ENCODE measurements around the gene NTM.

The NTM gene

DNA sequence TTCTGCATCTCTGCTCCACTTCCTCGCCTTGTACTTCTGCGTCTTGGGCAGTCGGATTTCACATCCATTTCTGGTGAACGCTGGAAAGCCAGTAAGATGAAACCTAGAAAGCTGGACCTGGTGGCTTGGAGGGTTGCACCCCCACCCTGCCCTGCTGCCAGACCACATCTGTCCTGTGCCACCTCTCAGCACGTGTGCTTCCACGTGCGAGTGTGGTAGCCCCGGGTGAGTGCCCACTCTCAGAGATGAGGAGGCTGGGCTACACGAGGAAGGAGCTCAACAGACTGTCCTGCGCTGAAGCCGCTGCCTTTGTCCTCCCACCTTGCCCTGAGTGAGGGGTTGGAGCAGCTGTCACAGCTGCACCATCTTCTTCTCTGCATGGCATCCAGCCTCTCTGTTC lies 77.5 kb downstream of the NTM start:
- H3K9ac ChIP-seq (ENCODE audit: low read length in 2 of 2), result no peak overlapping the region
- H3K27me3 ChIP-seq (ENCODE audit: control insufficient read depth in 1 of 2, insufficient read depth in 2 of 2, low read length in 2 of 2), result peaks cover 0 to 3% of the 10 kb centered on the region in 2 donors
- H3K4me3 ChIP-seq (ENCODE audit: low read length in 2 of 2), result no peak overlapping the region
- no peaks in the 10 kb centered on the region for H3K36me3 ChIP-seq (ENCODE audit: control insufficient read depth in 2 of 2, insufficient read depth in 2 of 2, low read length in 2 of 2)
- H3K4me1 ChIP-seq (ENCODE audit: control insufficient read depth, insufficient read depth, low read length), result no peaks in the 10 kb centered on the region
- no peaks in the 10 kb centered on the region for H3K9me3 ChIP-seq (ENCODE audit: control insufficient read depth in 2 of 2, low read length in 2 of 2)
- no peak overlapping the region for H3K27ac ChIP-seq (ENCODE audit: low read length)

DNA sequence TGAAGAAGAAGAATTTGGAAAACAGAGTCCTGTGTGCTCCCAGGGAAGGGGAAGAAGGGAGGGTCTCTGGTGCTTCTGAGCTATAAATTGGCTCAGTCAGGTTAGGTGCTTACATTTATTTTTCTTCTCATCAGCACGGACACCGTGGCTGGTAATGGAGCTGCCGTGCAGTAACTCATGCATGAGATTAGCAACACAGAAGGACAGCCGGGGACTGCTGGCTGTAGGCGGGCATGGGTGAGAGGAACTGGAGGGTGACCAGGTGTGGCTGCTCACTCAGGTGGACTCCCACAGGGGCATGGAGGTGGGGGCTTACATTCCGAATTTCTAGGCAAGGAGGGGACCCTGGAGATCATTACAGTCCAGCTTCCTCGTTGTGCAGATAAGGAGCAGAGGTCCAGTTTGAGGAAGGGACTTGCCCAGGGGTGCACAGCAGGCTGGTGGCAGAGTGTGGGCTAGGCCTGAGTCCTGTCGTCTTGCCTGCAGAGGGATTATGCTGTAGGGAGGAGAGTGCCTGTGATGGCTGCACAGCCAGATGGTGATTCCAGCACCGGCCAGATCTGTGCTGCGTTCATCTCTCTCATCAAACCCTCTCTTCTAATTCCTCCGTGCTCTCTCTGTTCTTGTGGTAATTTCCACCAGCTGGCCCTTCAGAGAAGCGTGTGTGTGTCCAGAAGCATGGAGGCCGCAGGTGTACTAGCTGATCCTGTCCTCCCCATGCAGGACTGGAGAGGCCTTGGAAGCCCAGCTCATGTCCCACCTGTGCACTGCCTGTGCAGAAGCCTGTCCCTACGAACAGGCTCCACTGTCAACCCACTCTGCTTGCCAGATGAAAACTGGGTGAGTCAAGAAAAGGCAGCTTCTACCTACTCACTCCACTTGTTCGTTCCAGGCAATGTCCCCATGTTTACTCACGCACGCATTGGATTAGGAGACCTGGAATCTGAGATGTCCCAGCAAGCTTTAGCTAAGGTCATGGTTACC lies 78.9 kb downstream of the NTM start:
- Histone ChIP-seq H3K9me3 (ENCODE audit: control insufficient read depth in 2 of 2, low read length in 2 of 2) (no peaks in the 10 kb centered on the region), H3K9ac (ENCODE audit: low read length in 2 of 2) (no peak overlapping the region), H3K4me3 (ENCODE audit: low read length in 2 of 2) (no peak overlapping the region), H3K36me3 (ENCODE audit: control insufficient read depth in 2 of 2, insufficient read depth in 2 of 2, low read length in 2 of 2) (no peaks in the 10 kb centered on the region), H3K4me1 (ENCODE audit: control insufficient read depth, insufficient read depth, low read length) (no peaks in the 10 kb centered on the region), H3K27me3 (ENCODE audit: control insufficient read depth in 1 of 2, insufficient read depth in 2 of 2, low read length in 2 of 2) (peaks cover 0 to 3% of the 10 kb centered on the region in 2 donors), H3K27ac (ENCODE audit: low read length) (no peak overlapping the region)

DNA sequence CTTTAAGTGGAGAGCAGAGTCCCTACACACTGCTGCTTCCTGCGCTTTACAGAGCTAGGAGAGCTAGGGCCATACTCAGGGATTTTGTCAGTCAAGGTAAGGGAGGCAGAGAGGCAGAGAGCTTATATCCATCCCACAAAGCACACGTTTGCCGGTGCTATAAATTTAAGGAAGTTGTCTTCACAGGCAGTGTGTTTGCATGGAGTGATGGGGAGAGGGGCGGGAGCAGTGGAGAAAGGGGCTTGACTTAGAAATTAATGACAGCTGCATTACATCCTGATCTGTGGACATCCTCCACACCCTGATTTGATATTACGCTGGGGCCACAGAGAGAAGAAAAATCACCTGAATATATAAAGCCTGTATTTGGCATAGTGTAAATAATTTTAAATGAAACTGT lies 84.1 kb downstream of the NTM start:
- peaks cover 0 to 3% of the 10 kb centered on the region in 2 donors for H3K27me3 ChIP-seq (ENCODE audit: control insufficient read depth in 1 of 2, insufficient read depth in 2 of 2, low read length in 2 of 2)
- no peak overlapping the region for H3K4me3 ChIP-seq (ENCODE audit: low read length in 2 of 2)
- H3K4me1 ChIP-seq (ENCODE audit: control insufficient read depth, insufficient read depth, low read length), result peaks cover 4% of the 10 kb centered on the region
- no peak overlapping the region for H3K27ac ChIP-seq (ENCODE audit: low read length)
- no peak overlapping the region for H3K9ac ChIP-seq (ENCODE audit: low read length in 2 of 2)
- H3K9me3 ChIP-seq (ENCODE audit: control insufficient read depth in 2 of 2, low read length in 2 of 2), result no peaks in the 10 kb centered on the region
- no peaks in the 10 kb centered on the region for H3K36me3 ChIP-seq (ENCODE audit: control insufficient read depth in 2 of 2, insufficient read depth in 2 of 2, low read length in 2 of 2)

DNA sequence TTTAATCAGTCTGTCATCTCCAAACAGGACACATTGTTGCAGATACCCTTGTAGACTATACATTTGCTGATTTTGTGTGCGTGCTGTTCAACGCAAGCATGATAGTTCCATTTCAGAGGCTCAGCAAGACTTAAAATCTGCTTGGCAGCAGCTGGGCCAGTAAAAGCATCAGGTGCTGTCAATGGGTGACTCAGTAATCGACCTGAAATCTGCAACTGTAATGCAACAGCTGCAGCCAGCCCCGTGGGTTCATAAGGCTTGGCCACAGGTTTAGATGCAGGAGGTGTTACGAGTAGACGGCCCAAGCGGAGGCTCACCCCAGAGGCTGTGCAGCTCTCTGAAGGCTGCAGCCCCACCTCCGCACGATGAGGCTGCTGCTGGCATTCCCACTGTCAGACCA lies 84.6 kb downstream of the NTM start:
- no peak overlapping the region for H3K9ac ChIP-seq (ENCODE audit: low read length in 2 of 2)
- no peak overlapping the region for H3K27ac ChIP-seq (ENCODE audit: low read length)
- H3K36me3 ChIP-seq (ENCODE audit: control insufficient read depth in 2 of 2, insufficient read depth in 2 of 2, low read length in 2 of 2), result no peaks in the 10 kb centered on the region
- H3K4me1 ChIP-seq (ENCODE audit: control insufficient read depth, insufficient read depth, low read length), result peaks cover 4% of the 10 kb centered on the region
- H3K27me3 ChIP-seq (ENCODE audit: control insufficient read depth in 1 of 2, insufficient read depth in 2 of 2, low read length in 2 of 2), result peaks cover 0 to 3% of the 10 kb centered on the region in 2 donors
- H3K4me3 ChIP-seq (ENCODE audit: low read length in 2 of 2), result no peak overlapping the region
- no peaks in the 10 kb centered on the region for H3K9me3 ChIP-seq (ENCODE audit: control insufficient read depth in 2 of 2, low read length in 2 of 2)

DNA sequence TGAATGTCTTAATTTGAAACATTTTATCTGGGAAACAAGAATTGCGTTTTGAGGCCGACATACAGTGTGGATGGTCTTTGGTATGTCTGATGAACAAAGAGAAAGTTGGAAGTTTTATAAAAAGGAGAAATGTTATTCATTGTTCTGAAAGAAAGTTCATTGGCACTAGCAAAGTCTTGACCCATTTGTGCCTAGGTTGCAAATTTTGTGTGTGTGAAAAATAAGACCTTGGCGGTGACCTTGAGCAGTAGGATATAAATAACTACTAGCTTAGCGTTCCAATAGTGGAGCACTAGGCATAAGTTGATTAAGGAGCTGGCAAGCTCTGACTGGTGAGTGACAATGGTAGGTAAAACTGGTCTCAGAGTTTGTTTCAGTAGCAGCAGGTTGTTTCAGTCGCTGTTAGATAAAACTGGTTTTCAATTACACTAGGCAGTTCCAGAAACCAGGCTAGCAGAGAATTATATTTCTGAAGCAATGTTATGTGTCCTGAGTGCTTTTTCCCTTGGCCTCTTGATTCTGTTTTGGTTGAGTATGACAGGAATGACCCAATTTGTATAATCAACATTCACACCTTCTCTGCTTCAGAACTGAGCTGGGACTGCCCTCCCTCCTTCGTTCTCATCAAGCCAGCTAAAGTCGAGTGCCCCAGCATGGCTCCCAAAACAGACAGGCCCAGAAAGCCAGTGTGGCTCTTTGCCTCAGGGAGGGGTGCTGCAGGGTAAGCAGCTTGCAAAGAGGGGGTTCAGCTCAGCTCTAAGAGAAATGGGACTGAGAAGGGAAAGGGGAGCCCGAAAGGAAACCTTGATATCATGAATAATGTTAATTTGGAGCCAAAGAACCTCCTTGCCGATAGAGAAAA lies 85.7 kb downstream of the NTM start:
- Histone ChIP-seq H3K27me3 (ENCODE audit: control insufficient read depth in 1 of 2, insufficient read depth in 2 of 2, low read length in 2 of 2) (peaks cover 0 to 3% of the 10 kb centered on the region in 2 donors), H3K9ac (ENCODE audit: low read length in 2 of 2) (no peak overlapping the region), H3K9me3 (ENCODE audit: control insufficient read depth in 2 of 2, low read length in 2 of 2) (no peaks in the 10 kb centered on the region), H3K4me1 (ENCODE audit: control insufficient read depth, insufficient read depth, low read length) (peaks cover 4% of the 10 kb centered on the region), H3K36me3 (ENCODE audit: control insufficient read depth in 2 of 2, insufficient read depth in 2 of 2, low read length in 2 of 2) (no peaks in the 10 kb centered on the region), H3K27ac (ENCODE audit: low read length) (no peak overlapping the region), H3K4me3 (ENCODE audit: low read length in 2 of 2) (no peak overlapping the region)

DNA sequence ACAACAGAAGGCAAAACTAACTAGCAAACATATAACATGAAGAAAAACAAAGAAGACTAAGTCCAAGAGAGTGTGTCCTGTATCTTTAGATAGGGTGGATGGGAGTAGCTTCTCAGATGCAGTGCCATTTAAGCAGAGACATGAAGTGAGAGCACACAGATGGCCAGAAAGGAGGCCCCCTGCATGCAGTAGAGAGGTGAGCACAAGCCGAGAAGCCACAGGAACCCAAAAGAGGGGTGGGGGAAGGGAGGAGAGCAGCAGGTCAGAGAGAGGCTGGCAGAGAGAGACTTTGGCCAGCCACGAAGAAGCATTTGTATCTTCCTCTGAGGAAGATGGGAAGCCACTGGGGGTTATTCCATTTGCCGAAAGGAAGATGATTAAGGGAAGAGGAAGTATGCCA lies 86.7 kb downstream of the NTM start:
- Histone ChIP-seq H3K9me3 (ENCODE audit: control insufficient read depth in 2 of 2, low read length in 2 of 2) (no peaks in the 10 kb centered on the region), H3K9ac (ENCODE audit: low read length in 2 of 2) (no peak overlapping the region), H3K27me3 (ENCODE audit: control insufficient read depth in 1 of 2, insufficient read depth in 2 of 2, low read length in 2 of 2) (no peaks in the 10 kb centered on the region), H3K4me1 (ENCODE audit: control insufficient read depth, insufficient read depth, low read length) (peaks cover 4% of the 10 kb centered on the region), H3K4me3 (ENCODE audit: low read length in 2 of 2) (no peak overlapping the region), H3K36me3 (ENCODE audit: control insufficient read depth in 2 of 2, insufficient read depth in 2 of 2, low read length in 2 of 2) (no peaks in the 10 kb centered on the region), H3K27ac (ENCODE audit: low read length) (no peak overlapping the region)

DNA sequence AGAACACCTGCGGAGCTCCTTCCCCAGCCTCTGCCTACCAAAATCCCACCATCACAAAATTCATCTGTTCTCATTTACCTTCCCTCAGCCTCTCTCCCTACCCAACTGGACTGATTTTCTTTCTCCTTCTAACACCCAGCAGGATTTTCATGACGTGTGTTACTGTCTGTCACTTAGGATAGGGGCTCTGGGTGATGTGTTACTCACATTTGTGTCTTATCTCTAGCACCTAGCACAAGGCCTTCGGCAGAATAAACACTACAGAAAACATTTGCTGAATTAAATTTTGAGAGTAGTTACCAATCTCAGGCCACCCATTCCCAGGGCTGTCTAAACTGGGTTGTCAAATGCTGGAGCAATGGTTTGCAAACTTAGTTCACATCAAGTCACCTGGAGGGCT lies 88.0 kb downstream of the NTM start:
- Histone ChIP-seq H3K9me3 (ENCODE audit: control insufficient read depth in 2 of 2, low read length in 2 of 2) (no peaks in the 10 kb centered on the region), H3K4me1 (ENCODE audit: control insufficient read depth, insufficient read depth, low read length) (peaks cover 4% of the 10 kb centered on the region), H3K9ac (ENCODE audit: low read length in 2 of 2) (no peak overlapping the region), H3K27ac (ENCODE audit: low read length) (no peak overlapping the region), H3K4me3 (ENCODE audit: low read length in 2 of 2) (no peak overlapping the region), H3K36me3 (ENCODE audit: control insufficient read depth in 2 of 2, insufficient read depth in 2 of 2, low read length in 2 of 2) (no peaks in the 10 kb centered on the region), H3K27me3 (ENCODE audit: control insufficient read depth in 1 of 2, insufficient read depth in 2 of 2, low read length in 2 of 2) (no peaks in the 10 kb centered on the region)

DNA sequence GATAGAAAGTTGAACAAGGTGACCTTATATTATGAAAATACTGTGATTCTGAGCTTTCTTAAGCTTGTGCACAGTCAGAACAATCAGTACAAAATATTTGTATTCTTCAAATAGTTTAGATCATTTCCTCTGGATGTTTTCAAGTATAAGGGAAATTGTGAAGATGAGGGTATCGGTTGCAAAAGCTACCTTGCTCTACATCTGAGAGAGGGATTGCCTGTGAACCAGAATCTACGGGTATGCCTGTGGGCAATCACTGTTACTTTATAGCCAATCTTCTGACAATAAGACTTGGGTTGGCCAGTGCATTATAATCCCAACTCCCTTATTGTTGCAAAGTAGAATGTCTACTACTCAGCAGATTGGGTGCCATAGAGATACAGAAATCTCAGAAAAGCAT lies 90.5 kb downstream of the NTM start:
- Histone ChIP-seq H3K27ac (ENCODE audit: low read length) (no peak overlapping the region), H3K4me1 (ENCODE audit: control insufficient read depth, insufficient read depth, low read length) (no peaks in the 10 kb centered on the region), H3K9me3 (ENCODE audit: control insufficient read depth in 2 of 2, low read length in 2 of 2) (no peaks in the 10 kb centered on the region), H3K36me3 (ENCODE audit: control insufficient read depth in 2 of 2, insufficient read depth in 2 of 2, low read length in 2 of 2) (no peaks in the 10 kb centered on the region), H3K27me3 (ENCODE audit: control insufficient read depth in 1 of 2, insufficient read depth in 2 of 2, low read length in 2 of 2) (peaks cover 0 to 10% of the 10 kb centered on the region in 2 donors), H3K4me3 (ENCODE audit: low read length in 2 of 2) (no peak overlapping the region), H3K9ac (ENCODE audit: low read length in 2 of 2) (no peak overlapping the region)

DNA sequence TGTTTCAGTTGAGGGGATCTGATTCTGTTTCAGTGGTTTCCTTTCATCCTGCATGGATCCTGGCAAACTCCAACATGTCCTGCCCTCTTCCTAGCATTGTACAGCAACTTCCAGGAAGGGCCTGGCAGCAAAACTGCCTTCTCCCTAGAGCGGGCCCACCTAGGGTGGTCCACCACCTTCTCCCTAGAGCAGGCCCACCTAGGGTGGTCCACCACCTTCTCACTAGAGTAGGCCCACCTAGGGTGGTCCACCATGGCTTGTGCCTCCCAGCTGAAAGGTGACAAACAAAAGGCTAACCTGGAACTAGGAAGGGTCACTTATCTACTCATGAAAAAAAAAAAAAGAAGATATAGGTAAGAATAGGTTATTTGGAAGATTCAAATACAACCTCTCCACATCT lies 92.2 kb downstream of the NTM start:
- Histone ChIP-seq H3K4me1 (ENCODE audit: control insufficient read depth, insufficient read depth, low read length) (no peaks in the 10 kb centered on the region), H3K4me3 (ENCODE audit: low read length in 2 of 2) (no peak overlapping the region), H3K27ac (ENCODE audit: low read length) (no peak overlapping the region), H3K36me3 (ENCODE audit: control insufficient read depth in 2 of 2, insufficient read depth in 2 of 2, low read length in 2 of 2) (no peaks in the 10 kb centered on the region), H3K9me3 (ENCODE audit: control insufficient read depth in 2 of 2, low read length in 2 of 2) (no peaks in the 10 kb centered on the region), H3K9ac (ENCODE audit: low read length in 2 of 2) (no peak overlapping the region), H3K27me3 (ENCODE audit: control insufficient read depth in 1 of 2, insufficient read depth in 2 of 2, low read length in 2 of 2) (peaks cover 0 to 10% of the 10 kb centered on the region in 2 donors)

DNA sequence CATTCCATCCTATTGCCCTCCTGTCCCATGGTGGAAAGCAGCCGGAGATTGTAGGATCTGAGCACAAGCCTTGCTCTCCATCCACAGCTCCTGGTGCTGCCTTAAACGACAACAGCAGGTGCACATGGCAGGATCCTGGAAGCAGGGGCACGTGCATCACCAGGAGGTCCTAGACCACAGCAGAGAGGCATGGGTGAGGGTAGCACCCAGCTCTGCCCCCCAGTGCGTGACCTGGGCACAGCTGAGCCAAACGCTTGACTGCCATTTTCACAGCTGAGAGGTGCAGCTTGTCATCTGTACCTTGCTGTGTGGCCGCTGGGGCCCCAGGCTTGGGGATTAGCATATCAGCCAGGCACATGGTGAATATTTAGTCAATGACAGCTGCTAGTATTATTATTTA lies 92.7 kb downstream of the NTM start:
- H3K27me3 ChIP-seq (ENCODE audit: control insufficient read depth in 1 of 2, insufficient read depth in 2 of 2, low read length in 2 of 2), result peaks cover 0 to 12% of the 10 kb centered on the region in 2 donors
- H3K36me3 ChIP-seq (ENCODE audit: control insufficient read depth in 2 of 2, insufficient read depth in 2 of 2, low read length in 2 of 2), result no peaks in the 10 kb centered on the region
- H3K9me3 ChIP-seq (ENCODE audit: control insufficient read depth in 2 of 2, low read length in 2 of 2), result no peaks in the 10 kb centered on the region
- H3K27ac ChIP-seq (ENCODE audit: low read length), result no peak overlapping the region
- H3K9ac ChIP-seq (ENCODE audit: low read length in 2 of 2), result no peak overlapping the region
- no peak overlapping the region for H3K4me3 ChIP-seq (ENCODE audit: low read length in 2 of 2)
- no peaks in the 10 kb centered on the region for H3K4me1 ChIP-seq (ENCODE audit: control insufficient read depth, insufficient read depth, low read length)
